Trophoblast cell (in vitro differentiated cells and primary cell): Measurements from ENCODE around the gene RABEPK. TPM values are rescaled to one million over a fixed set of nuclear protein-coding genes. Genes with fewer than 3 reads are reported as not detected.

Source experiments
- DNase-seq, 2 donors: peaks; one replicate each; pipeline ENCODE4 v3.0.0-alpha.2; 2016
- H2AFZ ChIP-seq: 2 replicates; pipeline ENCODE4 v1.6.1; 2013; ENCODE audit warnings: low read length, moderate library complexity, mild to moderate bottlenecking; ENCODE audit not compliant: insufficient read depth, poor library complexity
- H2AK5ac ChIP-seq: 2 replicates; pipeline ENCODE4 v1.6.1; 2013; ENCODE audit warnings: mild to moderate bottlenecking, low read length
- H2BK120ac ChIP-seq: 2 replicates; pipeline ENCODE4 v1.6.1; 2013; ENCODE audit warnings: low read length, mild to moderate bottlenecking, moderate library complexity; ENCODE audit not compliant: insufficient read depth, poor library complexity
- H2BK12ac ChIP-seq: 2 replicates; pipeline ENCODE4 v1.6.1; 2013; ENCODE audit warnings: mild to moderate bottlenecking, low read length, moderate library complexity
- H2BK5ac ChIP-seq: 2 replicates; pipeline ENCODE4 v1.6.1; 2013; ENCODE audit warnings: low read length, low read depth, moderate library complexity, mild to moderate bottlenecking; ENCODE audit not compliant: poor library complexity
- H3K14ac ChIP-seq: 2 replicates; pipeline ENCODE4 v1.6.1; 2013; ENCODE audit warnings: mild to moderate bottlenecking, low read length
- H3K18ac ChIP-seq: 2 replicates; pipeline ENCODE4 v1.6.1; 2013; ENCODE audit warnings: mild to moderate bottlenecking, low read length
- H3K23ac ChIP-seq: 2 replicates; pipeline ENCODE4 v1.6.1; 2013; ENCODE audit warnings: low read length
- H3K27ac ChIP-seq: 2 replicates; pipeline ENCODE4 v1.5.1; 2013; ENCODE audit warnings: low read depth, mild to moderate bottlenecking, inconsistent platforms, low read length, moderate library complexity
- H3K27me3 ChIP-seq: 2 replicates; pipeline ENCODE4 v1.6.1; 2013; ENCODE audit warnings: inconsistent platforms, mild to moderate bottlenecking, low read length, moderate library complexity; ENCODE audit not compliant: insufficient read depth
- H3K36me3 ChIP-seq, 2 experiments: 1 replicate in 1 of 2; 2 replicates in 1 of 2; pipeline ENCODE4 v1.6.1; 2013; ENCODE audit warnings: low read length in 2 of 2, mild to moderate bottlenecking in 2 of 2, moderate library complexity in 1 of 2; ENCODE audit not compliant: insufficient read depth in 2 of 2, control insufficient read depth in 1 of 2
- H3K4ac ChIP-seq: 2 replicates; pipeline ENCODE4 v1.6.1; 2013; ENCODE audit warnings: low read depth, mild to moderate bottlenecking, low read length, moderate library complexity
- H3K4me1 ChIP-seq, 2 experiments: 1 replicate in 1 of 2; 2 replicates in 1 of 2; pipeline ENCODE4 v1.6.1; 2013; ENCODE audit warnings: low read length in 2 of 2, mild to moderate bottlenecking in 2 of 2, moderate library complexity in 1 of 2; ENCODE audit not compliant: insufficient read depth in 2 of 2, control insufficient read depth in 1 of 2
- H3K4me2 ChIP-seq: 2 replicates; pipeline ENCODE4 v1.6.1; 2013; ENCODE audit warnings: inconsistent platforms, mild to moderate bottlenecking, low read length, moderate library complexity
- H3K4me3 ChIP-seq: 2 replicates; pipeline ENCODE4 v1.5.1; 2013; ENCODE audit warnings: mild to moderate bottlenecking, low read depth, low read length, inconsistent platforms
- H3K79me1 ChIP-seq: one replicate; pipeline ENCODE4 v1.6.1; 2013; ENCODE audit warnings: low read length
- H3K79me2 ChIP-seq: 2 replicates; pipeline ENCODE4 v1.6.1; 2013; ENCODE audit warnings: low read length, mild to moderate bottlenecking; ENCODE audit not compliant: control insufficient read depth, insufficient read depth, poor library complexity
- H3K9ac ChIP-seq: 2 replicates; pipeline ENCODE4 v1.6.1; 2013; ENCODE audit warnings: mild to moderate bottlenecking, low read length
- H3K9me3 ChIP-seq: 2 replicates; pipeline ENCODE4 v1.6.1; 2013; ENCODE audit warnings: low read depth, mild to moderate bottlenecking, control low read depth, inconsistent platforms, low read length; ENCODE audit not compliant: insufficient read depth
- H4K12ac ChIP-seq: 2 replicates; pipeline ENCODE4 v1.6.1; 2013; ENCODE audit warnings: low read depth, mild to moderate bottlenecking, low read length, moderate library complexity
- H4K8ac ChIP-seq: 2 replicates; pipeline ENCODE4 v1.6.1; 2013; ENCODE audit warnings: low read depth, mild to moderate bottlenecking, low read length, moderate library complexity
- H4K91ac ChIP-seq: one replicate; pipeline ENCODE4 v1.6.1; 2013; ENCODE audit warnings: low read depth, mild to moderate bottlenecking, low read length, moderate library complexity
- WGBS: extraction: QIAGEN DNeasy Blood & Tissue Kit; methylation state at CpG from one replicate; pipeline ENCODE4 v1.1.7; 2013; ENCODE audit warnings: missing lambda C conversion rate; ENCODE audit not compliant: insufficient read length, insufficient coverage; ENCODE audit errors: extremely low coverage; 5-methylcytosine and 5-hydroxymethylcytosine counted together
- polyA plus RNA-seq: library from polyadenylated mRNA; stranded (reverse); fragments of 200-250 nt; gene quantifications from 2 replicates; pipeline ENCODE4 v1.2.3, GENCODE V29; 2013

RABEPK gene
- 13.4 and 14.1 TPM in 2 replicates for polyA plus RNA-seq

- Histone ChIP-seq H3K9ac (peak within 1 kb of the TSS; percentile 83), H3K9me3 (no peaks in the 10 kb centered on the region), H4K91ac (peak within 1 kb of the TSS; percentile 91), H3K4me2 (peak within 1 kb of the TSS; percentile 82), H4K12ac (peak within 1 kb of the TSS; percentile 86), H3K14ac (peak within 1 kb of the TSS; percentile 89), H3K36me3 (peaks cover 2 to 3% of the 10 kb centered on the region in 2 experiments), H3K27ac (peak within 1 kb of the TSS; percentile 77), H3K4me1 (peaks cover 3 to 5% of the 10 kb centered on the region in 2 experiments), H3K23ac (no peak within 1 kb of the TSS), H3K79me1 (peaks cover 8% of the 10 kb centered on the region), H3K79me2 (peaks cover 5% of the 10 kb centered on the region), H2AFZ (peak within 1 kb of the TSS; percentile 96), H2BK12ac (peak within 1 kb of the TSS; percentile 58), H2BK120ac (peak within 1 kb of the TSS; percentile 75), H3K4me3 (peak within 1 kb of the TSS; percentile 83), H3K27me3 (no peaks in the 10 kb centered on the region), H2AK5ac (peak within 1 kb of the TSS; percentile 46), H2BK5ac (peak within 1 kb of the TSS; percentile 80), H3K18ac (peak within 1 kb of the TSS; percentile 89), H3K4ac (peak within 1 kb of the TSS; percentile 53), H4K8ac (peak within 1 kb of the TSS; percentile 96)
- no CpG with 5 or more reads among the region's 51 CpGs for WGBS
- DNase-seq, result peak; percentile 96 to 97
Observed at GRCh38 chr9:125200216-125201047, at the start of gene RABEPK. Gene RABEPK (plus strand): TSS chr9:125200542. CDS start chr9:125203014, 2,472 bp downstream.

GRCh38 chr9:125151730-125152129, 48.6 kb upstream of the RABEPK start:
- no peak overlapping the region for H3K9ac ChIP-seq
- no peak overlapping the region for H2BK5ac ChIP-seq
- H4K91ac ChIP-seq, result no peak overlapping the region
- no peak overlapping the region for H3K27ac ChIP-seq
- H2AK5ac ChIP-seq, result no peak overlapping the region
- DNase-seq, result no peak
- no CpG with 5 or more reads among the region's 2 CpGs for WGBS
- H3K23ac ChIP-seq, result no peak overlapping the region
- H3K4me3 ChIP-seq, result no peak overlapping the region
- no peak overlapping the region for H2BK12ac ChIP-seq
- no peak overlapping the region for H3K4me2 ChIP-seq
- H3K36me3 ChIP-seq, result peaks cover 12 to 25% of the 10 kb centered on the region in 2 experiments
- no peaks in the 10 kb centered on the region for H3K79me1 ChIP-seq
- no peak overlapping the region for H4K12ac ChIP-seq
- no peak overlapping the region for H2AFZ ChIP-seq
- H2BK120ac ChIP-seq, result no peak overlapping the region
- no peak overlapping the region for H3K14ac ChIP-seq
- H3K79me2 ChIP-seq, result no peaks in the 10 kb centered on the region
- no peaks in the 10 kb centered on the region for H3K9me3 ChIP-seq
- H3K27me3 ChIP-seq, result no peaks in the 10 kb centered on the region
- H4K8ac ChIP-seq, result no peak overlapping the region
- no peak overlapping the region for H3K18ac ChIP-seq
- no peaks in the 10 kb centered on the region for H3K4me1 ChIP-seq
- H3K4ac ChIP-seq, result no peak overlapping the region

- Histone ChIP-seq H4K91ac (no peak overlapping the region), H3K36me3 (peaks cover 12 to 25% of the 10 kb centered on the region in 2 experiments), H3K4me1 (no peaks in the 10 kb centered on the region), H2BK12ac (no peak overlapping the region), H3K27ac (no peak overlapping the region), H3K4me3 (no peak overlapping the region), H3K27me3 (no peaks in the 10 kb centered on the region), H3K9me3 (no peaks in the 10 kb centered on the region), H3K79me2 (no peaks in the 10 kb centered on the region), H2AK5ac (no peak overlapping the region), H2AFZ (no peak overlapping the region), H3K4me2 (no peak overlapping the region), H4K8ac (no peak overlapping the region), H3K4ac (no peak overlapping the region), H4K12ac (no peak overlapping the region), H3K14ac (no peak overlapping the region), H3K9ac (no peak overlapping the region), H2BK120ac (no peak overlapping the region), H3K23ac (no peak overlapping the region), H3K79me1 (no peaks in the 10 kb centered on the region), H3K18ac (no peak overlapping the region), H2BK5ac (no peak overlapping the region)
- DNase-seq, result peak in 1 of 2 donors; percentile 49
- WGBS, result no CpG with 5 or more reads among the region's 4 CpGs
Observed at GRCh38 chr9:125153712-125154367, 46.5 kb upstream of the RABEPK start.

GRCh38 chr9:125156551-125156950, 43.8 kb upstream of the RABEPK start:
- Histone ChIP-seq H3K18ac (no peak overlapping the region), H3K23ac (no peak overlapping the region), H3K36me3 (peaks cover 6 to 12% of the 10 kb centered on the region in 2 experiments), H3K4ac (no peak overlapping the region), H3K14ac (no peak overlapping the region), H2BK12ac (no peak overlapping the region), H3K27ac (no peak overlapping the region), H2BK5ac (no peak overlapping the region), H3K79me1 (no peaks in the 10 kb centered on the region), H3K27me3 (no peaks in the 10 kb centered on the region), H3K4me2 (no peak overlapping the region), H3K4me1 (no peaks in the 10 kb centered on the region), H2BK120ac (no peak overlapping the region), H4K12ac (no peak overlapping the region), H3K79me2 (no peaks in the 10 kb centered on the region), H4K8ac (no peak overlapping the region), H3K4me3 (no peak overlapping the region), H3K9ac (no peak overlapping the region), H2AFZ (no peak overlapping the region), H4K91ac (no peak overlapping the region), H3K9me3 (no peaks in the 10 kb centered on the region), H2AK5ac (no peak overlapping the region)
- no peak for DNase-seq
- no CpG with 5 or more reads among the region's 2 CpGs for WGBS
